ELF-1 (cell line): ENCODE results near the gene ZNF428.
"Not testable (repeated sequence)": the region's sequence is repeated elsewhere in the genome, so short reads cannot be mapped to it uniquely, and the experiment has no call there.

Source experiments
- DNase-seq: peaks from one replicate; pipeline ENCODE4 v3.0.0-alpha.2; 2016; ENCODE audit warnings: low read depth, low spot score

ZNF428 gene, protein sequence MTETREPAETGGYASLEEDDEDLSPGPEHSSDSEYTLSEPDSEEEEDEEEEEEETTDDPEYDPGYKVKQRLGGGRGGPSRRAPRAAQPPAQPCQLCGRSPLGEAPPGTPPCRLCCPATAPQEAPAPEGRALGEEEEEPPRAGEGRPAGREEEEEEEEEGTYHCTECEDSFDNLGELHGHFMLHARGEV

GRCh38 chr19:43619262-43620060 lies at the start of gene ZNF428:
Gene ZNF428 (minus strand): TSS chr19:43619629. CDS start chr19:43614304, 5,325 bp downstream.
- DNase-seq = peak; percentile 99

DNA sequence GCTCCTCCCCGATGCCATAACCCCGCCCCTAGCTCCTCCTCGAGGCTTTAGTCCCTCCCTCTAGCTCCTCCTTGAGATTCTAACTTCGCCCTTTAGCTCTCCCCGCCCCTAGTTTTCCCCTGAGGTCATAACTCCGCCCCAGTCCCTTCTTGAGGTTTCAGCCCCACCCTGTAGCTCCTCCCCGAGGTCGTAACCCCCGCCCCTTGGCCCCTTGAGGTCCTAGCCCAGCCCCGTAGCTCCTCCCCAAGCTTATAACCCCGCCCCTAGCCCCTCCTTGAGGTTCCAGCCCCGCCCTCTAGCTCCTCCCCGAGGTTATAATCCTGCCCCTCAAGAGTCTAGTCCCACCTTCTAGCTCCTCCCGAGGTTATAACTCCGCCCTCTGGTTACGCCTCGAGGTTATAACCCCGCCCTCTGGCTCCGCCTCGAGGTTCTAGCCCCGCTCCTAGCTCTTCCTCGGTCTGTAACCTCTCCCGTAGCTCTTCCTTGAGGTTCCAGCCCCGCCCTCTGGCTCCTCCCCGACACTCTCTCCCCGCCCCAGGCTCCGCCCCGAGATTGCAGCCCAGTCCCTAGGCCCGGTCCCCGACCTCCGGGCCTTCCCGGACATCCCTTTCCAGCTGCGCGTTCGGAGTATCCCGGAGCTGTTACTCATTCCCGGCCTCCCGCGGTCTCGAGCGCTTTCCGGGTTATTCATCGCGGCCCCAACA lies 49.1 kb upstream of the ZNF428 start:
- DNase-seq = peak; percentile 99

DNA sequence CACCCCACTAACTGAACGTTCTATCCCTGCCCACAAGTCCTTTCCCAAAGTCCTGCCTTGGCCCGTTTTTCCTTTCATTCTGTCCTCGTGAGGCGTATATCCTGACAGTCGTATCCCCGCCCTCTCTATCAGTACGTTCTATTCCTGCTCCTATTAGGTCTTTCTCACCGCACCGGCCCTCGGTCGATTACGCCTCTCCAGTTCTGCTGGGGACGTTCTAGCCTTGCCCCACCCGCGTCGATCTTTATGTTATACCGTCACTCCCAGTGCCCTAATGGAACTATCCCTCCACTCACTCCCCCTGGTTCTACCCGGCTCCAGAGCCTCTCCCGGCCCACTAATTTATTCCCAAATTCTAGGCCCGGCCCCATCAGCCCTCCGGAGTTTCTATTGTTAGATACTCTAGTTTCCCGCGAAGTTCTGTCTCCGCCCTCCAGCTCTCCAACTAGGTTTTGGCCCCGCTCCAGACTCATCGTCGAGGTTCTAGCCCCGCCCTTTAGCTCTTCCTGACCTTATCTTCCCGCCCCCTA lies 48.5 kb upstream of the ZNF428 start:
- DNase-seq = no peak

DNA sequence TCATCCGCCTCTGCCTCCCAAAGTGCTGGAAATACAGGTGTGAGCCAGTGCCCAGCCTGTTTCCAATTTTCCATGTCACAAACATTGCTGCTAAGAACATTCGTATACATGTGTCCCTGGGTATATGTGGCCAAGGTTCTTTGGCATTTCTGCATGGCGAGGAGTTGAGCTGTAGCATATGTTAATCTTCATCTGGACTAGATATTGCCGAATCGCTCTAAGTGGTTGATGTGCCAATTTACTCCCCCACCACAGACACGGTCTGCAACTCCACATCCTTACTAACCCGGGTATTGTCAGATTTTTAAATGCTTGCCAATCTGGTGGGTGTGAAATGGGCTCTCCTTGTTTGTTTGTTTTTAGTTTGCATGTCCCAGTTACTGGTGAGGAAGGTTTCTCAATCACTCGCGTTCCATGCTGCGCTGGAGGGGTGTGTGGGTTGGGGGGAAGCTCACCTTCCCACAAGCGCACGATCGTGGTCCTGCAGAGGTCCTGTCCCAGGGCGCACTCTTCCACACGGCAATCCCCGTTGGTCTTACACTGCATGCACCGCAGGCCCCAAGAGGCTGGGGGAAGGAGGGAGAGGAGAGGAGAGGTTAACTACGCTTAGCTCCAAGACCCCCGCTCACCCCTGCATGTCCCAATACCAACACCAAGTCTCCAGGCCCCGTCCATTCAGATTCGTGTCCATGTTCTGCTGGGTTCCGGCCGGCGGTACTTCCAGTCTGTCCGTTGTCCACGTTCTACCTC lies 47.9 kb upstream of the ZNF428 start:
- no peak for DNase-seq

DNA sequence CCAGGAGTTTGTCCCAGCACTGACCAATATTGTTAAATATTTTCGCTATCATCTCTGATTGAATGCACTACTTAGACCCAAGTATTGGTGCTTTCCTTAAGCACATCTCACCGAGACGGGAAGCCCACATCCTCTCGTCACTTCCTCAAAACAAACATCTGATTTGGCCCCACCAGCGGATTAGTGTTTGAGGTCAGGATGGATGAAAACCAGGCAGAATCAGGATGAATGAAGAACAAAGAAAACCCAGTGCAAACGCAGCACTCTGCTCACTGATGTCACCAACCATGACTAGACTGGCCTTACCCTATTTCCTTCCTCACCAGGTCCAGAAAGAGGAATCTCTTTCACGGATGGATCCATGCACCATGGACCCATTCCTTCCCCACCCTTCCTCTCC lies 44.6 kb upstream of the ZNF428 start:
- no peak for DNase-seq

- DNase-seq = peak; percentile 53
Observed at GRCh38 chr19:43662487-43662886, 43.1 kb upstream of the ZNF428 start.

GRCh38 chr19:43660971-43661360 lies 41.5 kb upstream of the ZNF428 start:
- DNase-seq = no peak

- no peak for DNase-seq
Observed at GRCh38 chr19:43660301-43660970, 41.0 kb upstream of the ZNF428 start.

GRCh38 chr19:43658494-43658893 lies 39.1 kb upstream of the ZNF428 start:
- no peak for DNase-seq

- no peak for DNase-seq
Observed at GRCh38 chr19:43658001-43658400, 38.6 kb upstream of the ZNF428 start.

GRCh38 chr19:43656436-43656835 lies 37.0 kb upstream of the ZNF428 start:
- DNase-seq = no peak

DNA sequence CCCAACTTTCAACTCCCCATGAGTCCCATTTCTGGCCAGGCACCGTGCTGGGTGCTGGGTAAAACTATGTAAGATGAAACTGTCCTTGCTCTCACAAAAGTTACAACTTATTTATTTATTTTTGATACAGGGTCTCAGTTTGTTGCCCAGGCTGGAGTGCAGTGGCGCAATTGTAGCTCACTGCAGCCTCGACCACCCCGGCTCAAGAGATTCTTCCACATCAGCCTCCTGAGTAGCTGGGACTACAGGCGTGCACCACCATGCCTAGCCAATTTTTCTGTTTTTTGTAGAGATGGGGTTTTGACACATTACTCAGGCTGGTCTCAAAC lies 33.1 kb upstream of the ZNF428 start:
- no peak for DNase-seq

DNA sequence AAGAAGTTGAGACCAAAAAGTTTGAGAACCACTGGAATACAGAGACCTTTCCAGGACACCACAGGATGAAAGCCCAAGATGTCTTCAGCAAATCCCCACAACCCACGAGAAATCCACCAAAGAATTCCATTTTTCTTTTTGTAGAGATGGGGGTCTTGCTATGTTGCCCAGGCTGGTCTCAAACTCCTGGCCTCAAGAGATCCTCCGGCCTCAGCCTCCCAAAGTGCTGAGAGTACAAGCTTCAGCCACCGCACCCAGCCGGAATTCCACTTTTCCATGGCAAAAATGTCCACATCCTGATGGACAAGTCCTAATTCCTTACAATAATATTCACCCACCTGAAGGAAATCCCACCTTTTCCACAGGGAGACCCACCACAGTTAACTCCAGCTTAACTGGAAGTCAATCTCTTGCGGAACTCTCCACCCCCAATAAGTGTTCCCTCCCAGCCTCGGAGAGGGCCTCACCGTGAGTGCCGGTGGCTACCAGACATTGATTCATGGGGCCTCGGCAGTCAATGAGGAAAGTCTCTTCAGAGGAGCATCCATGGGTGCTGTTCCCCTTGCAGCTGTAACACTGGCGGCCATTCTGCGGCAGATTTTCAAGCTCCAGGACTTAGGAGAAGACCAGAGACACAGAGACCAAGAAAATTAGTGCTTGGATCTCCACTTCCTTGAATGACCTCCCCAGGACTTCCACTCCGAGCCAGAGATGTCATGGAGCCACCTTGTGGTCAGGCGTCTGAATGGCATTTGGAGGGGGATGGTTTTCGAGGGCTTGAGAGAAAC lies 32.5 kb upstream of the ZNF428 start:
- DNase-seq = peak; percentile 77

DNA sequence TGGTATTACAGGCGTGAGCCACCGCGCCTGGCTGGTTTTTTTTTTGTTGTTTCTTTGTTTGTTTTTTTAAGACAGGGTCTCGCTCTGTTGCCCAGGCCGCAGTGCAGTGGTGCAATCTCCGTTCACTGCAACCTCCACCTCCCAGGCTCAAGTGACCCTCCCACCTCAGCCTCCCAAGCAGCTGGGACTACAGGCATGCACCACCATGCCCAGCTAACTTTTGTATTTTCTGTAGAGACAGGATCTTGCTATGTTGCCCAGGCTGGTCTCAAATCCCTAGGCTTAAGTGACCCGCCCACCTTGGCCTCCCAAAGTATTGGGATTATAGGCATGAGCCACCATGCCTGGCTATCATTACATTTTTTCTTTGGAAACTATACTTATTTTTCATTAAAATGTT lies 30.8 kb upstream of the ZNF428 start:
- DNase-seq = not testable (repeated sequence)

- DNase-seq = no peak
Observed at GRCh38 chr19:43649514-43649913, 30.1 kb upstream of the ZNF428 start.

- no peak for DNase-seq
Observed at GRCh38 chr19:43648633-43649032, 29.2 kb upstream of the ZNF428 start.

- no peak for DNase-seq
Observed at GRCh38 chr19:43644181-43644580, 24.8 kb upstream of the ZNF428 start.

- DNase-seq = no peak
Observed at GRCh38 chr19:43643326-43643725, 23.9 kb upstream of the ZNF428 start.

DNA sequence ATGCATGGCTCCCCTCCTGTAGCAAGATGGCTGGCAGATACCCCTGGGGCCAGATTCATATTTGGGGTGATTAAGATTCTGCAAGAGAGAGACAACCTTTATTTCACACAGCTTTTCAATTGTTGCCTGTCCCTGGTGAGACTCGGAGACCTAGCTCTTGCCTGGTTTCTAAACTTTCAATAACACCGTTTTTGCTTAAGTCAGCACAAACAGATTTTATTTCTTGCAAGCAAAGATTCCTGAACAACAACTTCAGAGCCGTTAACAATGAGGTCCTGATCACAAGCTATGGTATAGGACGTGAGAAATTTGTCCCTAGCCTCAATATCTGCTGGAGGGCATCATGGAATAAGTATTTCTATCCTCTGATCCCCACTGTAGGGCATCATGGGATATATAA lies 23.1 kb upstream of the ZNF428 start:
- no peak for DNase-seq

GRCh38 chr19:43641333-43641732 lies 21.9 kb upstream of the ZNF428 start:
- DNase-seq = no peak

- DNase-seq = no peak
Observed at GRCh38 chr19:43640424-43640757, 21.0 kb upstream of the ZNF428 start.
